Neural cell (in vitro differentiated cells): Measurements from ENCODE around the gene OR10P1. TPM values are rescaled to one million over a fixed set of nuclear protein-coding genes. Genes with fewer than 3 reads are reported as not detected.

ENCODE experiments used
- H2AFZ ChIP-seq: fragments of 200-600, 300-800 bp; sonication (generic), shearing (Covaris generic); 2 replicates; pipeline ENCODE4 v1.6.0; 2014; ENCODE audit warnings: low read depth, mild to moderate bottlenecking, antibody characterized with exemption, low read length, moderate library complexity
- H3F3A ChIP-seq: fragments of 200-600 bp; shearing (Covaris generic); 2 replicates; pipeline ENCODE4 v1.6.1; 2016; ENCODE audit warnings: mild to moderate bottlenecking, moderate library complexity, mixed read lengths, antibody characterized with exemption, low read length; ENCODE audit not compliant: insufficient read depth, poor library complexity, severe bottlenecking
- H3K27ac ChIP-seq: fragments of 200-600, 300-800 bp; sonication (generic), shearing (Covaris generic); 2 replicates; pipeline ENCODE4 v1.5.1; 2014; ENCODE audit warnings: mild to moderate bottlenecking, low read length, moderate library complexity
- H3K27me3 ChIP-seq: fragments of 300-800, 200-600 bp; sonication (generic), shearing (Covaris generic); 2 replicates; pipeline ENCODE4 v1.6.0; 2014; ENCODE audit warnings: mild to moderate bottlenecking, low read depth, low read length, moderate library complexity; ENCODE audit not compliant: insufficient read depth
- H3K36me3 ChIP-seq: fragments of 300-800, 200-600 bp; sonication (generic), shearing (Covaris generic); 2 replicates; pipeline ENCODE4 v1.5.1; 2014; ENCODE audit warnings: mild to moderate bottlenecking, antibody characterized with exemption, low read length, moderate library complexity; ENCODE audit not compliant: insufficient read depth
- H3K4me2 ChIP-seq: fragments of 300-800, 200-600 bp; sonication (generic), shearing (Covaris generic); 2 replicates; pipeline ENCODE4 v1.6.0; 2014; ENCODE audit warnings: mild to moderate bottlenecking, low read length
- H3K4me3 ChIP-seq: fragments of 300-800, 200-600 bp; sonication (generic), shearing (Covaris generic); 2 replicates; pipeline ENCODE4 v1.5.1; 2014; ENCODE audit warnings: mild to moderate bottlenecking, low read length, moderate library complexity
- H3K79me2 ChIP-seq: fragments of 200-600 bp; shearing (Covaris generic); replicated peaks from 2 replicates; pipeline ENCODE4 v1.6.0; 2014; ENCODE audit warnings: mild to moderate bottlenecking, low read length, moderate library complexity; ENCODE audit not compliant: insufficient read depth
- H3K9ac ChIP-seq: fragments of 300-800, 200-600 bp; sonication (generic), shearing (Covaris generic); 2 replicates; pipeline ENCODE4 v1.6.1; 2016; ENCODE audit warnings: mild to moderate bottlenecking, low read length, mixed read lengths
- H3K9me2 ChIP-seq: fragments of 200-600 bp; shearing (Covaris generic); 2 replicates; pipeline ENCODE4 v1.6.1; 2016; ENCODE audit warnings: mild to moderate bottlenecking, low read length, mixed read lengths; ENCODE audit not compliant: insufficient read depth
- H3K9me3 ChIP-seq: fragments of 200-600, 300-800 bp; sonication (generic), shearing (Covaris generic); 2 replicates; pipeline ENCODE4 v1.6.1; 2016; ENCODE audit warnings: mild to moderate bottlenecking, mixed run types, low read length, moderate library complexity, mixed read lengths
- H4K20me1 ChIP-seq: fragments of 200-600 bp; shearing (Covaris generic); 2 replicates; pipeline ENCODE4 v1.6.1; 2016; ENCODE audit warnings: mild to moderate bottlenecking, mixed run types; ENCODE audit not compliant: insufficient read depth
- CTCF ChIP-seq: fragments of 450-650 bp; IDR thresholded peaks from 2 replicates; pipeline ENCODE4 v1.5.1; 2014; ENCODE audit warnings: antibody characterized with exemption, mild to moderate bottlenecking, moderate library complexity; ENCODE audit not compliant: poor library complexity, severe bottlenecking
- EP300 ChIP-seq: fragments of 450-650 bp; conservative IDR thresholded peaks from 2 replicates; pipeline ENCODE4 v1.6.1; 2014; ENCODE audit warnings: antibody characterized with exemption, mild to moderate bottlenecking, moderate library complexity; ENCODE audit not compliant: poor library complexity, severe bottlenecking
- EZH2 ChIP-seq: fragments of 200-600, 300-800 bp; shearing (Covaris generic), sonication (generic); IDR thresholded peaks from 2 replicates; pipeline ENCODE4 v1.6.1; 2014; ENCODE audit warnings: antibody characterized with exemption, low read length, borderline replicate concordance, mild to moderate bottlenecking; ENCODE audit not compliant: insufficient read depth, poor library complexity, severe bottlenecking
- MXI1 ChIP-seq: fragments of 450-650 bp; conservative IDR thresholded peaks from 2 replicates; pipeline ENCODE4 v1.6.1; 2014; ENCODE audit warnings: antibody characterized with exemption, mild to moderate bottlenecking; ENCODE audit not compliant: poor library complexity, severe bottlenecking
- POLR2AphosphoS5 ChIP-seq: IDR thresholded peaks from 2 replicates; pipeline ENCODE4 v1.6.1; 2012
- RAD21 ChIP-seq: fragments of 450-650 bp; conservative IDR thresholded peaks from 2 replicates; pipeline ENCODE4 v1.6.1; 2014; ENCODE audit warnings: antibody characterized with exemption, mild to moderate bottlenecking, moderate library complexity
- REST ChIP-seq: IDR thresholded peaks from 2 replicates; pipeline ENCODE4 v1.6.1; 2012; ENCODE audit warnings: borderline replicate concordance
- SMC3 ChIP-seq: fragments of 450-650 bp; conservative IDR thresholded peaks from 2 replicates; pipeline ENCODE4 v1.6.1; 2014; ENCODE audit warnings: antibody characterized with exemption, mild to moderate bottlenecking, moderate library complexity; ENCODE audit not compliant: poor library complexity
- TAF1 ChIP-seq: IDR thresholded peaks from 2 replicates; pipeline ENCODE4 v1.6.1; 2012; ENCODE audit warnings: low read depth
- polyA plus RNA-seq: library from polyadenylated mRNA; depleted of rRNA; stranded (reverse); fragments of >200 nt; gene quantifications from 2 replicates; pipeline ENCODE4 v1.2.3, GENCODE V29; 2014

OR10P1 gene
- polyA plus RNA-seq, 1 donor from 2014 or later = not detected

GRCh38 chr12:55612646-55613045 is 24.0 kb upstream of the OR10P1 start:
- H3K4me3 ChIP-seq = no peak overlapping the region
- no peak for TF ChIP-seq CTCF
- TF ChIP-seq TAF1 = no peak
- no peak for TF ChIP-seq REST
- no peak for TF ChIP-seq MXI1
- TF ChIP-seq EP300 = no peak
- no peak for TF ChIP-seq SMC3
- no peak for TF ChIP-seq RAD21
- no peak for TF ChIP-seq EZH2
- no peak for TF ChIP-seq POLR2AphosphoS5
- H3K4me2 ChIP-seq = no peak overlapping the region
- H3K9me3 ChIP-seq = no peaks in the 10 kb centered on the region
- no peaks in the 10 kb centered on the region for H3K79me2 ChIP-seq
- H3K27ac ChIP-seq = no peak overlapping the region
- H3K27me3 ChIP-seq = no peaks in the 10 kb centered on the region
- H3K9ac ChIP-seq = no peak overlapping the region
- no peaks in the 10 kb centered on the region for H3F3A ChIP-seq
- H4K20me1 ChIP-seq = no peaks in the 10 kb centered on the region
- H2AFZ ChIP-seq = no peak overlapping the region
- H3K36me3 ChIP-seq = no peaks in the 10 kb centered on the region
- no peaks in the 10 kb centered on the region for H3K9me2 ChIP-seq

- H3F3A ChIP-seq = no peaks in the 10 kb centered on the region
- TF ChIP-seq POLR2AphosphoS5 = no peak
- TF ChIP-seq EP300 = no peak
- TF ChIP-seq MXI1 = no peak
- no peak for TF ChIP-seq EZH2
- TF ChIP-seq TAF1 = no peak
- TF ChIP-seq SMC3 = no peak
- no peak for TF ChIP-seq CTCF
- no peak for TF ChIP-seq RAD21
- TF ChIP-seq REST = no peak
- H3K9ac ChIP-seq = no peak overlapping the region
- H4K20me1 ChIP-seq = no peaks in the 10 kb centered on the region
- H3K4me3 ChIP-seq = no peak overlapping the region
- H3K9me2 ChIP-seq = no peaks in the 10 kb centered on the region
- no peaks in the 10 kb centered on the region for H3K79me2 ChIP-seq
- no peak overlapping the region for H3K27ac ChIP-seq
- no peaks in the 10 kb centered on the region for H3K36me3 ChIP-seq
- no peaks in the 10 kb centered on the region for H3K27me3 ChIP-seq
- H2AFZ ChIP-seq = no peak overlapping the region
- H3K9me3 ChIP-seq = no peaks in the 10 kb centered on the region
- no peak overlapping the region for H3K4me2 ChIP-seq
Measured at GRCh38 chr12:55614764-55615163, 21.9 kb upstream of the OR10P1 start.
